ENCODE results near the gene RSAD1.
"Not testable (repeated sequence)": the region's sequence is repeated elsewhere in the genome, so short reads cannot be mapped to it uniquely, and the experiment has no call there.

The RSAD1 gene

GRCh38 chr17:50473901-50474300 is 4.8 kb upstream of the RSAD1 start:
- no peak for DNase-seq

GRCh38 chr17:50474523-50474922 is 4.1 kb upstream of the RSAD1 start:
- DNase-seq: no peak

- DNase-seq: peak; percentile 19
Observed at GRCh38 chr17:50475362-50475761, 3.3 kb upstream of the RSAD1 start.

GRCh38 chr17:50475775-50476544 is 2.7 kb upstream of the RSAD1 start:
- DNase-seq: not testable (repeated sequence)

- no peak for DNase-seq
Observed at GRCh38 chr17:50476545-50477315, 1.9 kb upstream of the RSAD1 start.

- no peak for DNase-seq
Observed at GRCh38 chr17:50477976-50478375, 684 bp upstream of the RSAD1 start.

GRCh38 chr17:50479522-50480141 is 972 bp downstream of the RSAD1 start:
- DNase-seq: peak; percentile 89

GRCh38 chr17:50480142-50480764 is 1.6 kb downstream of the RSAD1 start:
- no peak for DNase-seq

GRCh38 chr17:50480854-50481490 is 2.3 kb downstream of the RSAD1 start:
- no peak for DNase-seq

GRCh38 chr17:50481648-50482047 is 3.0 kb downstream of the RSAD1 start:
- DNase-seq: no peak

GRCh38 chr17:50482110-50482509 is 3.5 kb downstream of the RSAD1 start:
- DNase-seq: no peak

- DNase-seq: peak; percentile 90
Observed at GRCh38 chr17:50482516-50482915, 3.9 kb downstream of the RSAD1 start.

GRCh38 chr17:50483266-50483665 is 4.6 kb downstream of the RSAD1 start:
- no peak for DNase-seq

- no peak for DNase-seq
Observed at GRCh38 chr17:50484386-50485155, 5.9 kb downstream of the RSAD1 start.

GRCh38 chr17:50487213-50488096 is 8.8 kb downstream of the RSAD1 start:
- DNase-seq: no peak

GRCh38 chr17:50488880-50489279 is 10.2 kb downstream of the RSAD1 start:
- DNase-seq: no peak

GRCh38 chr17:50491505-50491904 is 12.8 kb downstream of the RSAD1 start:
- no peak for DNase-seq

- DNase-seq: no peak
Observed at GRCh38 chr17:50492214-50492613, 13.6 kb downstream of the RSAD1 start.

GRCh38 chr17:50493744-50494143 is 15.1 kb downstream of the RSAD1 start:
- no peak for DNase-seq

- no peak for DNase-seq
Observed at GRCh38 chr17:50495217-50495823, 16.7 kb downstream of the RSAD1 start.

GRCh38 chr17:50495918-50496317 is 17.3 kb downstream of the RSAD1 start:
- DNase-seq: no peak

Measured in activated effector memory CD4-positive, alpha-beta T cell treated with anti-CD3 and anti-CD28 coated beads, Interleukin-2, amount 50 U/mL, for 16 hours (primary cell).